Activated CD8-positive, alpha-beta memory T cell treated with anti-CD3 and anti-CD28 coated beads, Interleukin-2, amount 50 U/mL, for 24 hours (primary cell): ENCODE measurements around the gene GUCY1B1.

Experiments used
- DNase-seq: peaks from one replicate; pipeline ENCODE4 v3.0.0-alpha.2; 2020; ENCODE audit errors: extremely low read depth

GUCY1B1 gene

GRCh38 chr4:155799794-155800123 is 40.9 kb downstream of the GUCY1B1 start:
- no peak for DNase-seq

GRCh38 chr4:155800685-155801343 is 42.0 kb downstream of the GUCY1B1 start:
- no peak for DNase-seq

- DNase-seq, result no peak
Measured at GRCh38 chr4:155802190-155802959, 43.6 kb downstream of the GUCY1B1 start.

- DNase-seq, result no peak
Measured at GRCh38 chr4:155805016-155805415, 46.2 kb downstream of the GUCY1B1 start.

GRCh38 chr4:155807021-155807420 is 48.2 kb downstream of the GUCY1B1 start:
- DNase-seq, result no peak

GRCh38 chr4:155809835-155810234 is 51.0 kb downstream of the GUCY1B1 start:
- no peak for DNase-seq

GRCh38 chr4:155811083-155811482 is 52.3 kb downstream of the GUCY1B1 start:
- DNase-seq, result no peak

GRCh38 chr4:155818639-155819038 is 59.8 kb downstream of the GUCY1B1 start:
- no peak for DNase-seq

- DNase-seq, result no peak
Measured at GRCh38 chr4:155819066-155819465, 60.2 kb downstream of the GUCY1B1 start.

GRCh38 chr4:155820887-155821518 is 62.2 kb downstream of the GUCY1B1 start:
- no peak for DNase-seq

GRCh38 chr4:155822572-155822971 is 63.8 kb downstream of the GUCY1B1 start:
- no peak for DNase-seq

GRCh38 chr4:155828628-155829027 is 69.8 kb downstream of the GUCY1B1 start:
- DNase-seq, result no peak

- DNase-seq, result no peak
Measured at GRCh38 chr4:155832664-155833063, 73.8 kb downstream of the GUCY1B1 start.

- DNase-seq, result no peak
Measured at GRCh38 chr4:155837203-155837796, 78.5 kb downstream of the GUCY1B1 start.

GRCh38 chr4:155842080-155842479 is 83.3 kb downstream of the GUCY1B1 start:
- DNase-seq, result no peak

GRCh38 chr4:155846929-155847328 is 88.1 kb downstream of the GUCY1B1 start:
- DNase-seq, result no peak

- no peak for DNase-seq
Measured at GRCh38 chr4:155849042-155849441, 90.2 kb downstream of the GUCY1B1 start.

GRCh38 chr4:155853189-155853588 is 94.4 kb downstream of the GUCY1B1 start:
- DNase-seq, result no peak

GRCh38 chr4:155854582-155855226 is 95.9 kb downstream of the GUCY1B1 start:
- DNase-seq, result no peak

- no peak for DNase-seq
Measured at GRCh38 chr4:155855897-155856296, 97.1 kb downstream of the GUCY1B1 start.
